Measurements from ENCODE around the gene DPP10.

GRCh38 chr2:115558725-115559124, 1116.3 kb downstream of the DPP10 start:
- TF ChIP-seq CTCF (IDR thresholded peaks at IDR 0.05) = no peak
- TF ChIP-seq POLR2A (IDR thresholded peaks at IDR 0.05) = no peak
